Neutrophil (primary cell): ENCODE results near the gene PDE4D.

Experiments used
- H3K27ac ChIP-seq: fragments of 200-600 bp; sonication (generic); 2 replicates; pipeline ENCODE4 v1.5.1; 2016; ENCODE audit warnings: mild to moderate bottlenecking, moderate library complexity
- H3K27me3 ChIP-seq: fragments of 200-600 bp; sonication (generic); 2 replicates; pipeline ENCODE4 v1.6.0; 2016; ENCODE audit warnings: mild to moderate bottlenecking
- H3K36me3 ChIP-seq: fragments of 200-600 bp; sonication (generic); 2 replicates; pipeline ENCODE4 v1.5.1; 2017
- H3K4me1 ChIP-seq, 2 experiments: fragments of 200-600 bp in 1 of 2; sonication (generic) in 1 of 2; 1 replicate in 1 of 2; 2 replicates in 1 of 2; pipeline versions ENCODE4 v1.5.1 to v1.6.1; 2013 to 2016; ENCODE audit warnings: low read depth in 1 of 2, low read length in 1 of 2, mild to moderate bottlenecking in 1 of 2, moderate library complexity in 1 of 2; ENCODE audit not compliant: control insufficient read depth in 1 of 2, insufficient read depth in 1 of 2
- H3K4me3 ChIP-seq, 2 experiments: fragments of 200-600 bp in 1 of 2; sonication (generic) in 1 of 2; 1 replicate in 1 of 2; 2 replicates in 1 of 2; pipeline ENCODE4 v1.5.1; 2013 to 2016; ENCODE audit warnings: low read depth in 1 of 2, low read length in 1 of 2, mild to moderate bottlenecking in 1 of 2, moderate library complexity in 1 of 2
- H3K9me3 ChIP-seq: fragments of 200-600 bp; sonication (generic); 2 replicates; pipeline ENCODE4 v1.5.1; 2016
- TF ChIP-seq, protein P1 (sequence below): fragments of 200-600 bp; sonication (generic); IDR thresholded peaks from 2 replicates; pipeline ENCODE4 v1.5.1; 2016; ENCODE audit warnings: antibody characterized with exemption

PDE4D gene

DNA sequence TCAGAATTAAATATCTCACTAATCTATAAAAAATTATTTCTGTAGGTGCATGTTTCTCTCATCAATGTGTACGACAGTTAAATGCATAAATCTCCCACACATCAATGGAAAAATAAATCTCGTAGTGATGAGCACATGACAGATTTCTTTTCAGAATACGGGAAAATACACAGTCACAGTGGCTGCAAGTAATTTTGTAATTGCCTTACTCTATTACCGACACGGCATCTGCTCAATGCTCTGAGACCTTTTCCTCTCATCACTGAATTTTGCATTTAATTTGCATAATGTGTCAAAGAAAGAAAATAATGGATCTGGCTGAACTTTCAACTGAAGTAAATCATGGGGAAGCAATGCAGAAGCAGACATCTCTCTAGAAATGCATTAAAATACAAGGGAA is 37.2 kb downstream of the PDE4D start:
- TF ChIP-seq, protein P1, sequence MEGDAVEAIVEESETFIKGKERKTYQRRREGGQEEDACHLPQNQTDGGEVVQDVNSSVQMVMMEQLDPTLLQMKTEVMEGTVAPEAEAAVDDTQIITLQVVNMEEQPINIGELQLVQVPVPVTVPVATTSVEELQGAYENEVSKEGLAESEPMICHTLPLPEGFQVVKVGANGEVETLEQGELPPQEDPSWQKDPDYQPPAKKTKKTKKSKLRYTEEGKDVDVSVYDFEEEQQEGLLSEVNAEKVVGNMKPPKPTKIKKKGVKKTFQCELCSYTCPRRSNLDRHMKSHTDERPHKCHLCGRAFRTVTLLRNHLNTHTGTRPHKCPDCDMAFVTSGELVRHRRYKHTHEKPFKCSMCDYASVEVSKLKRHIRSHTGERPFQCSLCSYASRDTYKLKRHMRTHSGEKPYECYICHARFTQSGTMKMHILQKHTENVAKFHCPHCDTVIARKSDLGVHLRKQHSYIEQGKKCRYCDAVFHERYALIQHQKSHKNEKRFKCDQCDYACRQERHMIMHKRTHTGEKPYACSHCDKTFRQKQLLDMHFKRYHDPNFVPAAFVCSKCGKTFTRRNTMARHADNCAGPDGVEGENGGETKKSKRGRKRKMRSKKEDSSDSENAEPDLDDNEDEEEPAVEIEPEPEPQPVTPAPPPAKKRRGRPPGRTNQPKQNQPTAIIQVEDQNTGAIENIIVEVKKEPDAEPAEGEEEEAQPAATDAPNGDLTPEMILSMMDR, result no peak
- no peaks in the 10 kb centered on the region for H3K9me3 ChIP-seq

DNA sequence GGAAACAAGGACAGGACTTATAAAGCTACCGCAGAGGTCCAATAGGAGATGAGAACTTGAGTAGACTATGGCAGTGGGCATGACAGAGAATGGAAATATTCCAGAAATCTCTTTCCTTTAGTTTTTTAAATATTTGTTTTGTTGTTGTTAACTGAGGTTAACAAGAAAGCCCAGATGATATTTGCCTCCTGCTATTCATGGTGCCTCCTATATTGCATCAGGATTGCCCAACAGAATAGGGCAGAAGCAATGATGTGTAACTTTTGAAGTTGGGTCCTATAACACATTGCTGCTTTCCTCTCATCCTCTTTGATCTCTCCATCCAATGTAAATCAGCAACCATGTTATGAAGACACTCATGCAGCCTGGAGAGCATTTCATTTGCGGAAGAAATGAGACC is 42.8 kb downstream of the PDE4D start:
- H3K27me3 ChIP-seq, result no peaks in the 10 kb centered on the region
- peaks cover 0 to under 1% of the 10 kb centered on the region in 2 experiments for H3K4me1 ChIP-seq
- no peaks in the 10 kb centered on the region for H3K9me3 ChIP-seq
- TF ChIP-seq, protein P1, result no peak
- no peak overlapping the region for H3K4me3 ChIP-seq
- H3K36me3 ChIP-seq, result no peaks in the 10 kb centered on the region
- H3K27ac ChIP-seq, result no peak overlapping the region

More for the DNA sequence above, 37.2 kb downstream of the PDE4D start:
- H3K27ac ChIP-seq, result no peak overlapping the region
- no peaks in the 10 kb centered on the region for H3K36me3 ChIP-seq
- no peaks in the 10 kb centered on the region for H3K4me1 ChIP-seq
- no peaks in the 10 kb centered on the region for H3K27me3 ChIP-seq
- H3K4me3 ChIP-seq, result no peak overlapping the region

DNA sequence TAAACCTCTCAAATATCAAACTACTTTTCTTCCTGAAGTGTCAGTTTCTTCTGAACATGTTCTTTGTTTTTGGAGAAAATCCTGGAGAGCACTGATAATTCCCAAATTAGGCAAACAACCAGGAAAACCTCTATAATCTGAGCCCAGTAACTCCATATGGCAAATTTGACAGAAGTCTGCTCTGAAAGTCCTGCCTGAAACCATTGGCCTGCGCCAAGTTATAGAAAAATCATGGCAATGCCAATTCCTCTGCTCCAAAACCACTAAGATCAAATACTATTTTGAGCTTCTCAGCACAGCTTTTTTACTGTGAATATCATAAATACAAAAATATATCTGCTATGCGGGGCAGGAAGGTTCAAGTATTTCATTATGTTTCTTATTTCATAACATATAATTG is 45.9 kb downstream of the PDE4D start:
- Histone ChIP-seq H3K36me3 (no peaks in the 10 kb centered on the region), H3K4me1 (peaks cover 0 to 8% of the 10 kb centered on the region in 2 experiments), H3K27ac (no peak overlapping the region), H3K4me3 (no peak overlapping the region), H3K9me3 (no peaks in the 10 kb centered on the region), H3K27me3 (no peaks in the 10 kb centered on the region)
- TF ChIP-seq, protein P1, result no peak

DNA sequence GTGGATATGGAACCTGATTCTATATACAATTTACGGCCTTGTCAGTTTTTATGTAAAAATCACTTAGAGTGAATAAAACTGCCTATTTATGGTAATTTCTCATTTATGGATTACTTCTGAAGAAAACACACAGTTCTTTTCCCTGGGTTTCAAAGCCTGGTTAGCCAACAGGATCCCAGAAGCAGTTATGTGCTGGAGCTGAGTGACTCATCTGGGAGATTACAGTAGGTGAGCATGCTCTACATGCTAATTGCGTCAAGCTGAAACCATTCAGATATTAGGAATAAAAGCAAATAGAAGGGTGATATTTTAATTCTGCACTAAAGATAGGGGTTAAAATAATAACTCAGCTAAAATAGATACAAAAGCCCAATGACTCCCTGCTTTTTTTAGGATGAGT is 47.8 kb downstream of the PDE4D start:
- H3K4me1 ChIP-seq, result peaks cover 0 to 8% of the 10 kb centered on the region in 2 experiments
- H3K36me3 ChIP-seq, result no peaks in the 10 kb centered on the region
- H3K27ac ChIP-seq, result no peak overlapping the region
- TF ChIP-seq, protein P1, result no peak
- no peak overlapping the region for H3K4me3 ChIP-seq
- no peaks in the 10 kb centered on the region for H3K9me3 ChIP-seq
- no peaks in the 10 kb centered on the region for H3K27me3 ChIP-seq

DNA sequence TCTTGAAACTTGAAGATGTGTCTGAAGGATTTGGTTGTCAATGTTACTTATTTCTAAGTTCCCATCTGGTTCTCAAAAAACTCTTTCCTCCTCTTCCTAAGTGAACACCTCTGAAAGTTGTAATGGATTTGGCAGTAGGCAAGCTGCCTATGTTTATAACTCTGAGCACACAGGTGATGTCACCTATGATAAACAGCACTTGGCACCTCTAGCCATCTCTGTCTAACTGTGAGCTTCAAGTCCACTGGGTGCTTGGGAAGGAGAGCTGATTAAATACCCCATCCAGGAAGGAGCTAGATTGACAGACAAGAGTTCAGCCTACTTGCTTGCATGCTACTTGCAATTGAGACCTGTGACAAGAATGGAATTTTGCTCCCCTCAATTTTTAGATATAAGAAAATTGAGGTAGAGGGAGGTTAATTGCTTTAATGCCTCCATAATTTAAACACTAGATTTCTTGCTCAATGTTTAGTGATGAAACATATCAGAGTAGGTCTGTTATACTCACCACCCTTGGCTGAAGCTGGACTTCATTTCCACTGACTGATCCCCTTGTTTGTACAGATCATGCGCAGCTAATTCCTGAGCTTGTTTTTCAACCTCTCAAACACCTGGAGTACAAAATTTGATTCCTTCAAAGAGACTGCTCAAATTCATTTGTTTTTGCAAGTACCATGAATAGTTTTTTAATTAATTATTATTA is 49.9 kb downstream of the PDE4D start:
- Histone ChIP-seq H3K4me3 (no peak overlapping the region), H3K27me3 (no peaks in the 10 kb centered on the region), H3K9me3 (no peaks in the 10 kb centered on the region), H3K36me3 (no peaks in the 10 kb centered on the region), H3K4me1 (peaks cover 0 to 8% of the 10 kb centered on the region in 2 experiments), H3K27ac (no peak overlapping the region)
- TF ChIP-seq, protein P1, result no peak
